ENCODE results near the gene REL. TPM values are rescaled to one million over a fixed set of nuclear protein-coding genes. Genes with fewer than 3 reads are reported as not detected.

The REL gene
- total and polyA plus RNA-seq, 2 of the 4 experiments (the other 2 are of a cell fraction): 1.3 to 4.3 TPM

DNA sequence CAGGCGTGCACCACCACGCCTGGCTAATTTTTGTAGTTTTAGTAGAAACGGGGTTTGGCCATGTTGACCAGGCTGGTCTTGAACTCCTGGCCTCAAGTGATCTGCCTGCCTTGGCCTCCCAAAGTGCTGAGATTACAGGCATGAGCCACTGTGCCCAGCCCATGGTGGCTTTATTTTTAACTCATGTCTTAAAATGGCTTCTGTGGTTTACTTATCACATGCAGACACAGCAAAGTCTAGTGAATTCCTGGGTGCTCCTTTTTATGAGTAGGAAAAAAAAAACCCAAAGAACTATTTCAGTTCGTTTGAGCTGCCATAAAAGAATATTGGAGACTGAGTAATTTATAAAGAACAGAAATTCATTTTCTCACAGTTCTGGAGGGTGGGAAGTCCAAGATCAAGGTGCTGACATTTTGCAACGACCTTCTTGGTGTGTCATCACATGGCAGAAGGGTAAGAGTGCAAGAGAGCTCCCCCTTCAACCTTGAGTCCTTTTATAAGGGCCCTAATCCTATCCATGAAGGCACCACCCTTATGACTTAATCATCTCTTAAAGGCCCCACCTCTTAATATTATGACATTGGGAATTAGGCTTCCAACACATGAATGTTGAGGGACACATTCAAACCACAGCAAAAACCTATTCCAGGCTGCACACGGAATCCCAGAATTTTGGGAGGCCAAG lies 12.6 kb upstream of the REL start:
- no peak overlapping the region for H3K14ac ChIP-seq (replicated peaks; ENCODE audit: low read depth, low read length)
- H4K5ac ChIP-seq (ENCODE audit: low read depth, low read length): no peak overlapping the region
- H3K9ac ChIP-seq (ENCODE audit: low read depth, low read length): no peak overlapping the region
- ATAC-seq (ENCODE audit: low read depth) (no peak), DNase-seq (no peak)
- no peak overlapping the region for H2AK9ac ChIP-seq (replicated peaks; ENCODE audit: low read depth, low read length, poor library complexity)
- no peak overlapping the region for H2AK5ac ChIP-seq (ENCODE audit: low read depth, low read length)
- H4K91ac ChIP-seq (ENCODE audit: insufficient read depth, low read depth, low read length): no peak overlapping the region
- dilution Hi-C loops (cut with HindIII; ENCODE audit: low sequenced_read_pairs, unreplicated experiment): no loop called here
- H3K4ac ChIP-seq (ENCODE audit: low read depth, low read length): no peak overlapping the region
- H3K36me3 ChIP-seq (ENCODE audit: control insufficient read depth, insufficient read depth, low read length): no peaks in the 10 kb centered on the region
- no CpG with 5 or more reads among the region's 6 CpGs for WGBS, 2 experiments (ENCODE audit: extremely low coverage in 2 of 2, insufficient read length in 1 of 2)
- intact Hi-C loops (cut with micrococcal nuclease): no loop called here
- H4K8ac ChIP-seq (ENCODE audit: low read depth in 2 of 2, low read length in 2 of 2): no peak overlapping the region
- CTCF ChIA-PET: no interaction called here
- no peaks in the 10 kb centered on the region for H3K4me1 ChIP-seq (ENCODE audit: control insufficient read depth, insufficient read depth, low read length)
- no peak overlapping the region for H2AFZ ChIP-seq (replicated peaks; ENCODE audit: low read length, poor library complexity)
- no peak overlapping the region for H3K27ac ChIP-seq (ENCODE audit: insufficient read depth, low read length)
- H3K56ac ChIP-seq (ENCODE audit: extremely low read depth, insufficient read depth, low read length): no peak overlapping the region
- H3K23ac ChIP-seq (ENCODE audit: low read depth, low read length): no peak overlapping the region
- TF ChIP-seq POLR2A (IDR thresholded peaks at IDR 0.05; ENCODE audit: low read depth, low read length) (no peak), FOS (IDR thresholded peaks at IDR 0.05; ENCODE audit: low read depth, low read length) (no peak), RCOR1 (IDR thresholded peaks at IDR 0.05; ENCODE audit: insufficient replicate concordance, low read length) (no peak), CHD1 (IDR thresholded peaks at IDR 0.05; ENCODE audit: low read depth, low read length) (no peak), NFE2L2 (IDR thresholded peaks at IDR 0.05; ENCODE audit: low read depth, low read length) (no peak), RAD21 (IDR thresholded peaks at IDR 0.05; ENCODE audit: low read length) (no peak), CEBPB (IDR thresholded peaks at IDR 0.05; ENCODE audit: low read depth, low read length) (no peak), MXI1 (IDR thresholded peaks at IDR 0.05; ENCODE audit: borderline replicate concordance, low read depth, low read length) (no peak), BHLHE40 (IDR thresholded peaks at IDR 0.05; ENCODE audit: low read depth, low read length) (no peak), MAZ (IDR thresholded peaks at IDR 0.05; ENCODE audit: borderline replicate concordance, low read depth, low read length) (no peak), RFX5 (IDR thresholded peaks at IDR 0.05; ENCODE audit: low read depth, low read length) (no peak), SMC3 (IDR thresholded peaks at IDR 0.05; ENCODE audit: low read depth, low read length) (no peak), MAFK (IDR thresholded peaks at IDR 0.05; ENCODE audit: low read depth, low read length) (no peak)
- TF ChIP-seq, protein P1, sequence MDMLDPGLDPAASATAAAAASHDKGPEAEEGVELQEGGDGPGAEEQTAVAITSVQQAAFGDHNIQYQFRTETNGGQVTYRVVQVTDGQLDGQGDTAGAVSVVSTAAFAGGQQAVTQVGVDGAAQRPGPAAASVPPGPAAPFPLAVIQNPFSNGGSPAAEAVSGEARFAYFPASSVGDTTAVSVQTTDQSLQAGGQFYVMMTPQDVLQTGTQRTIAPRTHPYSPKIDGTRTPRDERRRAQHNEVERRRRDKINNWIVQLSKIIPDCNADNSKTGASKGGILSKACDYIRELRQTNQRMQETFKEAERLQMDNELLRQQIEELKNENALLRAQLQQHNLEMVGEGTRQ (IDR thresholded peaks at IDR 0.05; ENCODE audit: low read depth, low read length): no peak
- TF ChIP-seq, protein P2, sequence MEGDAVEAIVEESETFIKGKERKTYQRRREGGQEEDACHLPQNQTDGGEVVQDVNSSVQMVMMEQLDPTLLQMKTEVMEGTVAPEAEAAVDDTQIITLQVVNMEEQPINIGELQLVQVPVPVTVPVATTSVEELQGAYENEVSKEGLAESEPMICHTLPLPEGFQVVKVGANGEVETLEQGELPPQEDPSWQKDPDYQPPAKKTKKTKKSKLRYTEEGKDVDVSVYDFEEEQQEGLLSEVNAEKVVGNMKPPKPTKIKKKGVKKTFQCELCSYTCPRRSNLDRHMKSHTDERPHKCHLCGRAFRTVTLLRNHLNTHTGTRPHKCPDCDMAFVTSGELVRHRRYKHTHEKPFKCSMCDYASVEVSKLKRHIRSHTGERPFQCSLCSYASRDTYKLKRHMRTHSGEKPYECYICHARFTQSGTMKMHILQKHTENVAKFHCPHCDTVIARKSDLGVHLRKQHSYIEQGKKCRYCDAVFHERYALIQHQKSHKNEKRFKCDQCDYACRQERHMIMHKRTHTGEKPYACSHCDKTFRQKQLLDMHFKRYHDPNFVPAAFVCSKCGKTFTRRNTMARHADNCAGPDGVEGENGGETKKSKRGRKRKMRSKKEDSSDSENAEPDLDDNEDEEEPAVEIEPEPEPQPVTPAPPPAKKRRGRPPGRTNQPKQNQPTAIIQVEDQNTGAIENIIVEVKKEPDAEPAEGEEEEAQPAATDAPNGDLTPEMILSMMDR (conservative IDR thresholded peaks at IDR 0.05; ENCODE audit: low read depth, low read length): no peak
- TF ChIP-seq, protein P3, sequence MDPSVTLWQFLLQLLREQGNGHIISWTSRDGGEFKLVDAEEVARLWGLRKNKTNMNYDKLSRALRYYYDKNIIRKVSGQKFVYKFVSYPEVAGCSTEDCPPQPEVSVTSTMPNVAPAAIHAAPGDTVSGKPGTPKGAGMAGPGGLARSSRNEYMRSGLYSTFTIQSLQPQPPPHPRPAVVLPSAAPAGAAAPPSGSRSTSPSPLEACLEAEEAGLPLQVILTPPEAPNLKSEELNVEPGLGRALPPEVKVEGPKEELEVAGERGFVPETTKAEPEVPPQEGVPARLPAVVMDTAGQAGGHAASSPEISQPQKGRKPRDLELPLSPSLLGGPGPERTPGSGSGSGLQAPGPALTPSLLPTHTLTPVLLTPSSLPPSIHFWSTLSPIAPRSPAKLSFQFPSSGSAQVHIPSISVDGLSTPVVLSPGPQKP (IDR thresholded peaks at IDR 0.05; ENCODE audit: borderline replicate concordance, low read depth, low read length): no peak
- no peaks in the 10 kb centered on the region for H3K79me1 ChIP-seq (ENCODE audit: low read depth in 1 of 2, low read length in 2 of 2)
- H2BK15ac ChIP-seq (ENCODE audit: low read depth, low read length): no peak overlapping the region
- H3K4me2 ChIP-seq (ENCODE audit: low read depth, low read length): no peak overlapping the region
- H2BK20ac ChIP-seq (ENCODE audit: low read depth, low read length): no peak overlapping the region
- H4K20me1 ChIP-seq (ENCODE audit: insufficient read depth, low read length): no peaks in the 10 kb centered on the region
- H3K4me3 ChIP-seq (ENCODE audit: insufficient read depth, low read depth, low read length): no peak overlapping the region
- in situ Hi-C loops (cut with MboI; ENCODE audit: low sequenced_read_pairs): no loop called here
- no peaks in the 10 kb centered on the region; the same call in 1 of the 2 replicates for H3K27me3 ChIP-seq (ENCODE audit: control insufficient read depth, insufficient read depth, low read length)
- no peak overlapping the region for H2BK5ac ChIP-seq (ENCODE audit: low read depth, low read length, poor library complexity, severe bottlenecking)
- no TSS peak for BruUV-seq (replicated peaks)
- no peaks in the 10 kb centered on the region for H3K9me1 ChIP-seq (ENCODE audit: insufficient read depth, low read length)
- H3K9me3 ChIP-seq (ENCODE audit: control insufficient read depth, insufficient read depth, low read length): no peaks in the 10 kb centered on the region
- POLR2A ChIA-PET (ENCODE audit: unreplicated experiment): no interaction called here
- no peak overlapping the region for H2BK120ac ChIP-seq (ENCODE audit: low read depth, low read length)
- H3K18ac ChIP-seq (ENCODE audit: low read depth, low read length): no peak overlapping the region

Data from IMR-90 (cell line).